Thoracic aorta (tissue), 2 donors: ENCODE results near the gene NSMF. TPM values are rescaled to one million over a fixed set of nuclear protein-coding genes. Genes with fewer than 3 reads are reported as not detected.

Experiments used
- ATAC-seq: fragments of 150-250 bp; one replicate; pipeline ENCODE4 v1.8.0; 2017; ENCODE audit warnings: low read depth; ENCODE audit not compliant: insufficient number of reproducible peaks, low FRiP score
- DNase-seq: peaks from one replicate; pipeline ENCODE4 v3.0.0-alpha.2; 2020; ENCODE audit warnings: low spot score
- H3K27ac ChIP-seq, 2 donors: fragments of 200-600 bp; sonication (generic); 1 replicate in 1 of 2; 2 replicates in 1 of 2; pipeline ENCODE4 v1.5.1; 2016; ENCODE audit warnings: mild to moderate bottlenecking in 2 of 2, moderate library complexity in 2 of 2
- H3K27me3 ChIP-seq: fragments of 200-600 bp; sonication (generic); replicated peaks from 2 replicates; pipeline ENCODE4 v1.6.0; 2016; ENCODE audit warnings: mild to moderate bottlenecking; ENCODE audit not compliant: insufficient read depth
- H3K36me3 ChIP-seq: fragments of 200-600 bp; sonication (generic); one replicate; pipeline ENCODE4 v1.5.1; 2016
- H3K4me1 ChIP-seq, 2 donors: fragments of 200-600 bp; sonication (generic); 1 replicate in 1 of 2; 2 replicates in 1 of 2; pipeline versions ENCODE4 v1.5.1 to v1.6.0; 2016; ENCODE audit warnings: low read depth in 2 of 2, mild to moderate bottlenecking in 1 of 2; ENCODE audit not compliant: control insufficient read depth in 1 of 2
- H3K4me3 ChIP-seq: fragments of 200-600 bp; sonication (generic); 2 replicates; pipeline ENCODE4 v1.5.1; 2016; ENCODE audit warnings: mild to moderate bottlenecking
- H3K9me3 ChIP-seq: fragments of 200-600 bp; sonication (generic); 2 replicates; pipeline ENCODE4 v1.5.1; 2016
- CTCF ChIP-seq: fragments of 200-600 bp; sonication (generic); IDR thresholded peaks from one replicate; pipeline ENCODE4 v1.5.1; 2019; ENCODE audit warnings: antibody characterized with exemption
- total RNA-seq, 2 donors: library from RNA; depleted of rRNA; stranded (reverse); fragments of >200 nt; gene quantifications; one replicate each; pipeline versions ENCODE4 v1.1.0 to v1.2.3, GENCODE V29; 2016

Gene NSMF
- total RNA-seq, 2 donors from 2014 or later, result 168 to 251 TPM

GRCh38 chr9:137417161-137418021, 41.7 kb downstream of the NSMF start:
- no peak for TF ChIP-seq CTCF
- no peak overlapping the region for H3K27ac ChIP-seq
- peak overlapping the region; percentile 36 for H3K4me3 ChIP-seq
- DNase-seq, result no peak
- no peaks in the 10 kb centered on the region for H3K27me3 ChIP-seq
- ATAC-seq, result no peak
- no peaks in the 10 kb centered on the region for H3K9me3 ChIP-seq
- H3K4me1 ChIP-seq, result peaks cover 9 to 26% of the 10 kb centered on the region in 2 donors
- H3K36me3 ChIP-seq, result no peaks in the 10 kb centered on the region

- Histone ChIP-seq H3K4me3 (no peak overlapping the region), H3K27me3 (no peaks in the 10 kb centered on the region), H3K4me1 (peaks cover 10 to 23% of the 10 kb centered on the region in 2 donors), H3K36me3 (no peaks in the 10 kb centered on the region), H3K9me3 (no peaks in the 10 kb centered on the region), H3K27ac (no peak overlapping the region)
- no peak for ATAC-seq
- no peak for TF ChIP-seq CTCF
- no peak for DNase-seq
These were observed 42.5 kb downstream of the NSMF start for GRCh38 chr9:137416563-137417151.

DNA sequence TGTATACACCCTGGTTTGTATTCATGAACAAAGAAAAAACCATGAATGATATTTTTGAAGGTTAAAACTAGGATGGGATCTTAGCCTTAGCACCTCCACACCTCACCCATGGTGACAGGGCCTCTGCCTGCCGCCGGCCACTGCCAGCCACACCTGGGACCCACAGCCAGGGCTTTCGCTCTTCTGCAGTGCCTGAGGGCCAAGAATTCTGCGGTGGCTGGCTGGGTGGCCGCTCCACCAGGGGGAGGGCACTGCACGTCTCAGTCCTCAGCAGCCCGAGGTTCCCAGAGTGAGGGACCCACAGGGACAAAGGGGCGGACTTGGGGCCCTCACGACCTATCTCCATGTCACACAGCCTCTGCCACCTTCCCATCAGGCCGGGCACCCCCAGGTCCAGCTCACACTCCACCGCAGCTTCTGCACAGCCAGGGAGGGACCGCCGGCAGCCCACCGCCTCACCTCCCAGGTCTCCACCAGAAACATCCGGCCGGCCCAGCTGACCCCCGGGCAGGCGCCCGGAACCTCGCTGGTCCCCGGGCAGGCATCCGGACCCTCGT, 43.0 kb downstream of the NSMF start:
- no peak for TF ChIP-seq CTCF
- H3K36me3 ChIP-seq, result no peaks in the 10 kb centered on the region
- no peak for DNase-seq
- no peak for ATAC-seq
- no peaks in the 10 kb centered on the region for H3K9me3 ChIP-seq
- no peak overlapping the region for H3K4me3 ChIP-seq
- no peak overlapping the region for H3K27ac ChIP-seq
- H3K4me1 ChIP-seq, result peaks cover 13 to 22% of the 10 kb centered on the region in 2 donors
- H3K27me3 ChIP-seq, result no peaks in the 10 kb centered on the region

DNA sequence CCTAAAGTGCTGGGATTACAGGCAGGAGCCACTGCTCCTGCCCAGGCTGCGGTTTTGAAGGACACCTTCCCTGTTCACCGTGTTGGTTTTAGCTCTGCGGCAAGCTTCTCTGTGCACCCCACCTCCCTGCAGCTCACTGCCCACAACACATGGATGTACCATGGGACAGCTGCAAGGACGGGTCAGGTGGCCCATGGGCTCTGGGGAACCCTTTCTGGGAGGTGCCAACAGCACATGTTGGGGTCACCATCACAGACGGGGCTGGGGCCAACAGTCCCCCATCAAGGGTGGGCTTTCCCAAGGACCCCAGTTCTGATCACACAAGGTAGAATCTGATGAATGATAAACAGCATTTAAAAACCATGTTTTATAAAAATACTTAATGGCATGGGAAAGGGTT, 43.7 kb downstream of the NSMF start:
- Histone ChIP-seq H3K4me3 (no peak overlapping the region), H3K27ac (no peak overlapping the region), H3K4me1 (peaks cover 19 to 28% of the 10 kb centered on the region in 2 donors), H3K27me3 (no peaks in the 10 kb centered on the region), H3K9me3 (no peaks in the 10 kb centered on the region), H3K36me3 (no peaks in the 10 kb centered on the region)
- ATAC-seq (no peak), DNase-seq (no peak)
- no peak for TF ChIP-seq CTCF

DNA sequence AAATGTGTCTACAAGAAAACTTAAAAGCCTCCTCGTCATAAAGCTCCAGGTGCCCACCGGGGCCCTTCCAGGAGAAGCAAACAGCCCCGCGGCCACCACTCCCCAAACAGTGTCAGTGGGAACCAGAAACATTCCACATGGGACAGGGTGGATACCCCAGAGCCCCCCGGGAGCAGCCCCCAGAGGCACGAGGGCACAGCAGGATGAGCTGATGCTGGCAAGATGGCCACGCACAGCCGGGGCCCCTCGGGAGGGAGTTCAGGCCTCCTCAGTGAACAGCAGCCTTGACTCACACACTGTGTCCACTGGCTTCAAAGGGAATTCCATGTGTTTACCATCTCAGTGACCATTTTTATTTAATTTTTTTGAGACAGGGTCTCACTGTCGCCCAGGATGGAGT, 46.7 kb downstream of the NSMF start:
- no peaks in the 10 kb centered on the region for H3K36me3 ChIP-seq
- H3K27ac ChIP-seq, result peak overlapping the region; percentile 65 to 81
- TF ChIP-seq CTCF, result no peak
- H3K9me3 ChIP-seq, result no peaks in the 10 kb centered on the region
- no peaks in the 10 kb centered on the region for H3K27me3 ChIP-seq
- ATAC-seq, result no peak
- no peak for DNase-seq
- H3K4me1 ChIP-seq, result peaks cover 21 to 32% of the 10 kb centered on the region in 2 donors
- H3K4me3 ChIP-seq, result no peak overlapping the region
